ENCODE data around the gene CASP3. TPM values are rescaled to one million over a fixed set of nuclear protein-coding genes. Genes with fewer than 3 reads are reported as not detected.

Gene CASP3
- total RNA-seq, 1 experiment from 2014 or later = 107 TPM

GRCh38 chr4:184588893-184589292, 60.4 kb downstream of the CASP3 start:
- H3K4me3 Mint-ChIP-seq = no peak overlapping the region
- H3K79me2 ChIP-seq (ENCODE audit: insufficient read depth, low read length) = no peaks in the 10 kb centered on the region
- TF ChIP-seq CTCF (conservative IDR thresholded peaks at IDR 0.05) = no peak
- no peak overlapping the region for H3K4ac ChIP-seq (ENCODE audit: low read depth, low read length)
- no peak overlapping the region for H3K14ac ChIP-seq (ENCODE audit: insufficient read depth, low read length)
- H4K5ac ChIP-seq (ENCODE audit: insufficient read length, low read depth, low read length) = no peak overlapping the region
- no peaks in the 10 kb centered on the region for H3K4me1 ChIP-seq (ENCODE audit: insufficient read depth, low read length)
- no peaks in the 10 kb centered on the region for H3K23me2 ChIP-seq (ENCODE audit: insufficient read length, low read depth, low read length, poor library complexity, severe bottlenecking)
- no peak overlapping the region for H4K8ac ChIP-seq (replicated peaks; ENCODE audit: insufficient read length, low read depth, low read length)
- H2BK15ac ChIP-seq (ENCODE audit: low read depth, low read length) = no peak overlapping the region
- no peak overlapping the region for H3K27ac ChIP-seq (ENCODE audit: insufficient read length, low read depth, low read length)
- no peaks in the 10 kb centered on the region for H3K9me3 ChIP-seq (ENCODE audit: control insufficient read depth, low read depth, low read length)
- no peak overlapping the region for H4K91ac ChIP-seq (ENCODE audit: insufficient read length, low read depth, low read length)
- no peaks in the 10 kb centered on the region for H3K79me1 ChIP-seq (ENCODE audit: insufficient read depth, low read depth, low read length, poor library complexity, severe bottlenecking)
- no peak overlapping the region for H2AK5ac ChIP-seq (ENCODE audit: insufficient read length, low read length)
- no peak overlapping the region for H3T11ph ChIP-seq (ENCODE audit: low read length)
- H3K27ac Mint-ChIP-seq = no peak overlapping the region
- no peak overlapping the region for H3K9ac ChIP-seq (ENCODE audit: extremely low read depth, insufficient read length, low read length)
- H3K27me3 Mint-ChIP-seq (ENCODE audit: low read depth) = no peaks in the 10 kb centered on the region
- H3K36me3 Mint-ChIP-seq (ENCODE audit: insufficient read depth in 1 of 3, low read depth in 3 of 3) = peaks cover 0 to 6% (median 0%) of the 10 kb centered on the region in 3 experiments; a peak in 2 of 7 replicates
- H3K56ac ChIP-seq (ENCODE audit: insufficient read length, low read depth, low read length) = no peak overlapping the region
- no peaks in the 10 kb centered on the region for H3K27me3 ChIP-seq (ENCODE audit: insufficient read depth, low read length)
- DNase-seq = no peak
- H4K20me1 ChIP-seq (ENCODE audit: control insufficient read depth, insufficient read depth, insufficient read length) = no peaks in the 10 kb centered on the region
- H2AFZ ChIP-seq (ENCODE audit: low read length) = no peak overlapping the region
- H3K9me3 Mint-ChIP-seq = peaks cover 2 to 6% of the 10 kb centered on the region in 2 experiments; a peak in 2 of 5 replicates
- H2BK12ac ChIP-seq (ENCODE audit: insufficient read length, low read depth, low read length) = no peak overlapping the region
- no peak overlapping the region for H2BK20ac ChIP-seq (ENCODE audit: low read depth, low read length, poor library complexity, severe bottlenecking)
- WGBS (ENCODE audit: extremely low coverage, insufficient read length, low lambda C conversion rate) = no CpG with 5 or more reads among the region's 8 CpGs
- no peak overlapping the region for H2BK5ac ChIP-seq (ENCODE audit: insufficient read length, low read length)
- no peak overlapping the region for H3K18ac ChIP-seq (ENCODE audit: insufficient read length, low read depth, low read length)
- no peak overlapping the region for H3K4me2 ChIP-seq (ENCODE audit: insufficient read depth, insufficient read length, low read length)
- H3K23ac ChIP-seq (ENCODE audit: insufficient read length, low read depth, low read length) = no peak overlapping the region
- H2BK120ac ChIP-seq (ENCODE audit: low read depth, low read length, poor library complexity, severe bottlenecking) = no peak overlapping the region
- H3K4me1 Mint-ChIP-seq = peaks cover 5 to 14% of the 10 kb centered on the region in 2 experiments; a peak in 3 of 4 replicates

All from H9 (cell line).